Colon (tissue), 2 donors: ENCODE measurements around the gene BOC.

Experiments used
- FAIRE-seq: peaks from 2 replicates; lab custom pipeline; 2012; peaks lifted over from hg19 to GRCh38; lab: Jason Lieb, UNC
- donor health status: control.
- donor health status: control.

The BOC gene

DNA sequence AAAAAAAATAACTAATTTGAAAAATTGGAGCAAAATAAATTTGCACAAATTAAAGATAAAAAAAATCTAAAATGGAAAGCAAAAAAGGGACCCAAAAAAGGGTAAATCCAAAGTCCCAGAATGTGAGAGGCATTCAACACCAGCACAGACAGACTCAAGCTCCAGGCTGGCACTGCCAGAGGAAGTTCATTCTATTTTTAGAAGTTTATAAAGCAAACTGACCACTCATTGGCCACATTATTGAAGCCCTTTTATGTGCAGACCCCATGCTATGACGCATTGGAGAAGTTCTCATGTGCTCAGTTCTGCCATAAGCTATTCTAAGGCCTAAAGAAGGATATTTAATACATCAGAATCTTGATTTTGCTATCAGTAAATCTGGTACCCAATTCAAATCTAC lies 17.6 kb upstream of the BOC start:
- FAIRE-seq: no peak

DNA sequence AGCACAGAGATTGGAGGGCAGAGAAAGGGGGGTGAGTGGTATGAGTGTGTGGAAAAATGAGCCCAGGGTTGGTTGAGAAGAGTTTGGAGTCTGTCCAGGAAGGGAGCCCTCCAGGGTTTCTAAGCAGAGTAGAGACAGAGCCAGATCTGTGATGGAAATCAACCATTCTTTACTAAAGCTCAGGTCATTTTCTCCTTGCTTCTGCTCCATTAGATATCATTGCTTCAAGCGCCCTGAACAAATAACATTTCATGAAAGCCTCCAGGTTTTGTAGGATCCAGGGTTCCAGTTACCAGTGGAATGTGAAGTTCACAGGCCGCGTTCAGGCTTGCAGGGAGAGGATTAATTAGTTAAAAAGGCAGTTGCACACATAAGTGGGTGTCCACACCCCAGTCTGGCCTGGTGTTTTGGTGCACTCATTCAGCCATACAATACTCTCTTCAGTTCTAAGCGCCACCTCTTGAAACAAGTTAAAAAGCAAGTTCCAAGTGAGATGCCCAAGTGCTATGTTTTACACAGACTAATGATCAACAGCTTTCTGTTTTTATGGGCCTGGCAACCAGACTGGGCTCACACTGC lies 16.4 kb upstream of the BOC start:
- FAIRE-seq: no peak

DNA sequence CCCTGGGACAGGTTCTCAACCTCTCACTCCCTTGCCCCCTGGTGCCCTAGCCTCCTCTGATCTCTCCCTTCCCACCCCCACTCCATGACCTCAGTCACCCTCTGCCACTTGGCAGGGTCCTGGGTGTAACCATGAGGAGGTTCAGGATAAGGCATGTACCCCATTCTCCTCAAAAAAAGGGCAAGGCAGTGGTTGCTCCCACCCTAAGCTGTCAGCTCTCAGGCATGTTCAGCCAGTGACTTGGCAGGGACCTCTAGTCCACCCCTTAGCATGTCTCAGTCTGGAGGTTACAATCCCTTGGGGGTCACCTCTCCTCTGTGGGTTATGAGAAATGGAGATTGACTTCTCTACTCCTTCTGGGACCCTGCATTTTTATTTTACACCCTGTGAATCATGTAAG lies 11.0 kb upstream of the BOC start:
- no peak for FAIRE-seq

DNA sequence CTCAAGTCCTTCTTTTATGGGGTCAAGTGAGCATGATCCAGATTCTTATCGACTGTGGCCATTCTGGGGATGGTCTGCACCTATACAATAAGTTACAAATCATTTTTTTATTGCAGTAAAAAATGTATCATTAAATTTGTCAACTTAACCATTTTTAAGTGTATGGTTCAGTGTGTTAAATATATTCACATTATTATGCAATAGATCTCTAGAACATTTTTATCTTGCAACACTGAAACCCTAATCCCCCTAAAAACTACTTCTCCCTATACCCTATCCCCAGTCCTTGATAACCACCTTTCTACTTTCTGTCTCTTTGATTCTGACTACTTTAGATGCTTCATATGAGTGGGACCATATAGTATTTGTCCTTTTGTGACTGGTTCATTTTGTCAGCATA lies 10.4 kb upstream of the BOC start:
- FAIRE-seq: no peak

DNA sequence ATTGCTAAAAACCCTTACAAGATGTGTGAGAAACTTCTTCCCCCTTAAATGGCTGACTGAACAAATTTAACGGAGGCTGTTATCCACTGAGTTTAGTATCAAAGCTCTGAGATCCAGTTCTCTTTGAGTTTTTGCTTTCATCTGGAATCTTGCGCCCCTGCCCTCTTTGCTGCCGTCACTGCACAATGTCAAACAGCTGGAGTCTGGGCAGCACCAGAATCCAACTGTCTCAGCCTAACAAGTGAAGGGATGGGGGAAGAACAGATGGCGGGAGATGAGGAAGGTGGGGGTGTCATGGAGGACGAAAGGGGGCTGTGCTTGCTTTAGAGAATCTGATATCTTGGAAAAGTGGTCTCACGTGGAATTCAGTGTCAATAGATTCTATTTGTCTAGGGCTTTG lies 7.0 kb upstream of the BOC start:
- FAIRE-seq: no peak

DNA sequence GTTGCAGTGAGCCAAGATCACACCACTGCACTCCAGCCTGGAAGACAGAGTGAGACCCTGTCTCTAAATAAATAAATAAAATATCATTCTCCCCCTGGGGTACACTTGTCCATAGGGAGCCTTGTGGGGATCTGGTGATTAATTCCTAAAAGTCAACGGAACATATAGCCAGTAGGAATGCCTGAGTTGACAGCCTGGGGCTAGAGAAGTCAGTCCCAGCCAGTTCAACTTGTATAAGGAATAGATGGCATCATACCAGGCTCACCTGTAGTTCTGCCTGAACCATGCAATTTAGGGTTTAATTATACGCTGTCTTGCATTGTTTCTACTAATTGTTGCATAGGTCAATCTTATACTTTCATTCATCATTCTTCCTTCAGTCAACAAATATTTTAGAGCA lies 5.9 kb upstream of the BOC start:
- FAIRE-seq: no peak

DNA sequence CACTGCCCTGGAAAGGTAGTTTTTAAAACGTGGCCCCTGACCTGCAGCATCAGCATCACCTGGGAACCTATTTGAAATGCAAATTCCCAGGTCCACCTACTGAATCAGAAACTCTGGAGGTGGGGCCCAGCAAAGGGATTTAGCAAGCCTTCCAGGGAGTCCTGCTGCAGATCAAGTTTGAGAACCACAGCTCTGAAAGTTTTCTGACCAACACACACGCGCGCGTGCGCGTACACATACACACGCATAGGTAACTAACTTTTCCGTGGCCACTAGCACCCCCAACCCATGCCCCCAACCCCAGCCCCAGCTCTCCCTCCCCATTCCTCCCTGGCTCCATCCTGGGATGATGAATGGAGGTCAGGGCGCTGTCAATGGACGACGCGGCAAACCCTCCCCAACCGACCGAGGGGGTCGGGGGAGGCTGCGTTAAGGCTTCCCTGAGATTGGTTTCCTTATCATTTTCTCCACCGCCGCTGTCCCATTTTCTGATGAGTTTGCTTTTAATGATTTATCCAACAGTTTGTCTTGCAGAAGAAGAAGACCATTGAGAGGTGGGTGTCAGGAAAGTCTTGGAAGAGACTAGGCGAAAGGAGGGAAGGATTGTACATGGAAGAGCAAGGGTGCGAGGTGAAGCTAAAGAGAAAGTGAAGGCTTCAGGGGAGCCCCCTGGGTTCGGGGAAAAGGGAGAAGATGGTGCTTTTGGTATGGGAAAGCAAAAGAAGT lies 590 bp upstream of the BOC start:
- no peak for FAIRE-seq

DNA sequence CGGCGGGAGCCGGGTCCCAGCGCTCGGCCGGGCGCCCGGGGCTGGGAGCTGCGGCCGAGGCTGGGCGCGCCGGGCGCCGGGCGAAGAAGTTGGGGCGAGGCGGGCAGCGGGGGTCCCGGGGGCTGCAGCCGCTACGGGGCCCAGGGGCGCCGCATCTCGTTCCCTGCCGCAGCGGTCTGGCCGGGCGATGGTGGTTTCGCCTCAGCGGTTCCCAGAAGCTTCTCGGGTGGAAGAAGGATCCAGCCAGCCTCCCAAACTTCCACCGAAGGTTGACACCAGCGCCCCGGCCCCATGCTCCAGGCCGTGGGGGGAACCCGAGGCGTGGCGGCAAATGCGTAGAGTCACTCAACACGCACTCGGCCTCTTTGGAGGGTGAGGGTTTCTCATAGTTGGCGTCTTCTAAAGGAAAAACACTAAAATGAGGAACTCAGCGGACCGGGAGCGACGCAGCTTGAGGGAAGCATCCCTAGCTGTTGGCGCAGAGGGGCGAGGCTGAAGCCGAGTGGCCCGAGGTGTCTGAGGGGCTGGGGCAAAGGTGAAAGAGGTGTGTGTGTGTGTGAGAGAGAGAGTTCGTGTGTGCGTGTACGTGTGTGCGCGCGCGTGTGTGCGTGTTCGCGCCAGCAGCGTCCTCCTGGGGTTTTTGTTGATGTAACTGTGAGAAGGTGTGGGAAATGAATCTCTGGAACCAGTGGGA lies 940 bp downstream of the BOC start:
- FAIRE-seq: no peak

DNA sequence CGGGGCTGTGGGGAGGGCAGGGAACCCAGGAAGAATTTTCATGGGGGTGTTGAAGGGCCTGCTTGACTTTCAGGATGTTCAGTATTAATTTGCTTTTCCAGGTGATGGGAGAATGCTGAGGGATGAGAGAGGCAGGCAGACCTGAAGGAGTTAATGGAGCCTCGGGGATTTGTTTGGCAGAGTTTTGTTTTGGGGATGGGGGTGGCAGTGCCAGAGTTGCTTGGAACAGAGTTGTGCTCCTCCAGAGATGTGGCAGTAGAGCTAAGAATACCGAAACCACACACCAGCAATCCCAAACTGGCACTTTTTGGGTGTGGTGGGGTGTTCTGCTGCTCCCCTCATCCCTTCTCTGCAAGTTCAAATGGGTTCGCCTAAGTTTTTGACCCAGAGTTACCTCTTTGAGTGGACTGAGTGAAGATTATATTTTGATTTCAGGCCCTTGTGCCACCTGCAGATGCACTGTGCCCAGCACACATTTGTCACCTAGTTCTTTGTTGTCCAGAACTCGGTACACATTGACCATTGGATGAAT lies 1.6 kb downstream of the BOC start:
- FAIRE-seq: no peak

DNA sequence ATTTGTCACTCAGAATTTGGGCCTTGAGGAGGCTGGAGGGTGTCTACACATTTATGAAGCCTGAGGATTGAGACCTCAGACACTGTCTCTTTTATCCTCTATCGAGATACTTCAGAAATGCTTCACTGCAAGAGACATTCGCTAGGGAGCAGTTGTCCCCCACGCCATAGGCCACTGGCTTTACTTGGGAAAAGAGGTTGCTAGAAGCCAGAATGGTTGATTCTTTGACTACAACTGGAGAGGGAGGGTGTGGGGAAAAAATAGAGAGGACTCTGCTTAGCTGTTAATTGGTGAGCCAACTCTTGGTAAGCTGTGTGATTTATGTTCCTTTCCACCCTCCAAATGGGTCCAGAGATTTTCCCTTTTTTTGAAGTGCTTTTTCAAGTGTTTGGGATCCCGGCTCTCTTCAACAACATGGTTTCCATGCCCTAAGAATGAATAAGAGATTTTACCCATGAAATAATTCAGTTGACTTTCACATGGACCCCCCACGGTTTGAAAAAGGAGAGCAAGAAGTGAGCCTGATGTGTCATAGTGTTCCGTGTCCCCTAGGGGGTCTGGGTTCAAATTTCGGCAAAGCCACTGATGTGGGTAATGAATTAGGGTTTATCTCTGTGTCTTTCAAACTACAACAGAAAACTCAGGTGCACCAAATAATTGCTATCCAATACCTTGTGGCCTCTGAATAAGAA lies 2.7 kb downstream of the BOC start:
- no peak for FAIRE-seq

DNA sequence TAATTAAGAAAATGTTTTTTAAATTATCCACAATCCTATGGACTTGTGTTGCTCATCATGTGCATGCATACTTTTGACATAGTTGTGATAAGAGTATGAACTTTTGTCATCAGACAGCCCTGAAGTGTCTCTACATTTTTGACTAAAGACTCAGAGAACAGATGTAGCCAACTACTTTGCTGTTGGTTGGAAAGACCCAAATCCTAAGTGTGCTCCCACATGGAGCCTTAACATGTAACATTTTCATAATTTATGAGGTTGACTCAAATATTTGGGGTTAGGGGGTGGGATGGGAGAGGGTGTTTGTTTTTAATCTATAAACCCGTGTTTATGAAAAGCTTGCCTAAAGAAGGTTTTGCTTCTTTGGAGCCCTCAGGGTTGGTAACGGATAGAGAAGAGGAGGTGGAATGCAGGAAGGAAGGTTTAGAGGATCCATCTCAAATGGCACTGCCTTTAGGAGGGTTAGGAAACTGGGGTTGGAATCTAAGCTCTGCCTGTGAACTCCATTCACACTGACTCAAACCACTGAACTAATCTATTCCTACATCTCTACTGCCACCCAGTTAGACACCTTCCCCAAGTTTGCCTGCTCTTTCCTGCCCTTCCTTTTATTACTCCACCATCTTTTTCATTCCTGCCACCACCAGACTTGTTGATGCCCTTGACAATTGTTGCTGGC lies 3.7 kb downstream of the BOC start:
- no peak for FAIRE-seq

DNA sequence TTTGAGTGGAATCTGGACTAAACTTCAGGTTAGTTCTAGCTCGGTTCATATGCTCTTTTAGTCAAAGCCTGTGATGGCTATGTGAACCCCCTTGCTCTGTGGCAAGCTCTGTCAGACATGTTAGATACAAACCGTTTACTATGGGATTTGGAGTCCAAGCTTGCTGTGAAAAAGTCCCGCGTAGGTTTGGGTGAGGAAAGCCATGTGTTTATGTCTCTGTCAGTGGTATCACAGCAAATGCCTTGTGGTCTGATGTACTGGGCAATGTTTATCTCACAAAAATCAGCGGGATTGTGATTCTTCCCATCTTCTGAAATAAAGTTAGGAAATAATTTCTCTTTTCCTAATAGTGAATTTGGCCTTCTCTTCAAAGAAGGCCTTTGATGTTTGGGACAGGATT lies 5.0 kb downstream of the BOC start:
- no peak for FAIRE-seq

DNA sequence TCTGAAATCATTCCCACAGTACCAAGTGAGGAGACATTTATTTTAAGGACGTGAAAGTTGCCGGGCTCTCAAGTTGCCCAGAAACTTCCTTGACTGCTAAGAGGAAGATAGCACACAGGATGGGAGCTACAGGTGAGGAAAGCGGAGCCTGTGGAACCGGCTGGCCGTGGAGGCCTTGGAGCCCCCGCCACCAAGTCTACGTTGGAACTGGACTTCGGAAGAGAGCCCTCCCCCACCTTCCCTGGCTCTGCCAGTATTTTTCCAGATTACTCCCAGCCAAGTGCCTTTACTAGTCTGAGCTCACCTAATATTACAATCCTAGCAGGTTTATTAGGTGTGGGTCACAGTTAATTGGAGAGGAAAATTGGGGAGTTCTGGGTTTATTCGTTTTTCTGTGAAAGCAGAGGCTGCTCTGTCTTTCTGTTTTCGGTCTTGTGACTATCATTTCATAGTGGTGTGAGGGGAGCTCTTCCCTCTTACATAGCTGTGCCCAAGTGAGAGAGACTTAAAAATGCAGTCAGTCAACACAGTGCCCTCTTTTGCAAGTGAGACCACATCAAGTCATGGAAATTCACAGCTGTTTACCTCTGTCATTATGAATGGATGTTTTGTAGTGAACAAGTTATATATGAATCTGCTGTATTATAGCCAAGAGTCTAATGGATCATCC lies 6.8 kb downstream of the BOC start:
- FAIRE-seq: no peak

DNA sequence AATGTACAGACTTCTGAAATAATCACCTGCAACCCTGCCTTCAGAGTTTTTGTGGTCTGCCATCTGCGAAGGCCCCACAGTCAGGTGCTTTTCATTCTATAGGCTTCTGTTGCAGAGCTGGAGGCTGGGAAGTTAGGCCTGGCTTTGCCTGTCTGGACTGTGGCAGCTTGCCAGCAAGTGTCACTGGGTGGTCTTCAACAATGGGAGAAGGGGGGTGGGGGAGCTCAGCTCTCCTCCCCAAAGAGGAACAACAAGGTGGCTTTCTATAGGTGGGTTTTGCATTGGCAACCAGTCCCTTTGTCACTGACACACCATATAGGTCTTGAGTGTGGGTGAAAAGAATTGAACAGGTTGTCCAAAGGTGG lies 7.3 kb downstream of the BOC start:
- FAIRE-seq: no peak

DNA sequence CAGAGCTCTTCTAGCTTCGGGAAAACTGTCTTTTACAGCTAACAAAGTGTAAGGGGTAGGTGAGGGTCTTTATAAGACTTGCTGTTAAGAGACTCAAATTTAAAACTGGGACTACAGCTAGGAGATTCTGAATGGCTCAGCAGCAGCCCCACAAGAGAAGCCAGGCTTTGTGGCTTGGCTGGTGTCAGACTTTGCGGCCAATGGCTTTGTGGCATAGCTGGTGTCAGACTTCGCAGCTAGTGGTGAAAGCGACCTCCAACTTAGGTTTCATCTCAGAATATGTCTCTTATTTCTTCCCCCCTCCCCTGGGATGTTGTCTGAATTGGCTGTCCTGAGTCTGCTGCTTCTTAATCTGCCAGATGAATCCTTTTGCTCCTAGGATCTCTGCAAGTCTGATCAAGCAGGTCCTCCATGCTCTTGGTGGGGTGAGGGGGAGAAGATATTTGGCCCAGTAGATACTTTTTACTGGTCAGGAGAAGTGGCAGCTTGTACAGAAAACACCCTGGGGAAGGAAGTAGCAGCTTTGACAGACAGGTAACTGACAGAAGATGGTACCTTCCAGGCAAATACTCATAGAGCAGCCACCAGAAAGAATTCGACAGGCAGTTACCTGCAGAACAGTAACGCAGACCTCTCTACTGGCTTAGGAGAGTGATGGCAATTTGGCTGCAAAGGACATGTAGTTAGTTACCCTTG lies 8.4 kb downstream of the BOC start:
- no peak for FAIRE-seq

DNA sequence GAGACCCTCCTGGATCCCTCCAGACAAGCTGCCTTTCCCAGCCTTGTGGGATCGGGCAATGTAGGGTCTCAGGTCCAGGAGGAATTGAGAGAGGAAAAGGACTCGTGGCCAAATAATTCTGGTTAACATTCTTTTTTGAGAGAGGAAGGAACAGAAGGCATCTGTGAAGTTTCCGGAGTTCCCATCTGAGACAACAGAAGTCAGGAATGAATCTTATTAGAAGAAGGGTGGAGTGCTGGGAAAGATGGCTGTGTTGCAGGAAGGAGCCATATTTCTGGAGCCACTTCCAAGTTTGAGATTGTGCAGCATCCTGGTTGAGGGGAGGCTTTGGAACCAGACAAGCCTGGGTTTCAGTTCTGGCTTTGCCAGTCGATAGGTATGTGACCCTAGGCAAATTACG lies 9.4 kb downstream of the BOC start:
- FAIRE-seq: no peak

DNA sequence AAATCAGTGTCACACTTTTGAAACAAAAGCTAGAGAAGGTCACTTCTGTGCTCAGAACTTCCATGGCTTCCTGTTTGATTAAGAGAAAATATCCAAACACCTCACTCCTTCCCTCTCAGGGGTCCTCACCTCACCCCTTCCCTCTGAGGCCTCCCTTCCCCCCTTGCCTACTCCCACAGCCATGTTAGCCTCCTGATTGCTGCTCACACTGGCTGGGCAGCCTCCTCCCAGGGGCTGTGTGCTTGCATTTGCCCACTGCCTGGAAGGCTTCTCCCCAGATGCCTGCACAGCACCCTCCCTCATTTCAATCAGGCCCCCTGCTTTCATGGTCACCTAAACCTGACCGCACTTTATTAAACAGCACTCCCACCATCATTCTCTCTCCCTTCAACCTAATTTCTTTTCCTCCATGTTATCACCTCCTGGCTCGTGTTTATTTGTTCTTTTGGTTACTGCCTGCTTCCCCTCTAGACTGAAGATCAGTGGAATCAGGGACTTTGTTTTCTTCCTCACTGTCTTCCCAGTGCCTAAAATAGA lies 10.4 kb downstream of the BOC start:
- no peak for FAIRE-seq

DNA sequence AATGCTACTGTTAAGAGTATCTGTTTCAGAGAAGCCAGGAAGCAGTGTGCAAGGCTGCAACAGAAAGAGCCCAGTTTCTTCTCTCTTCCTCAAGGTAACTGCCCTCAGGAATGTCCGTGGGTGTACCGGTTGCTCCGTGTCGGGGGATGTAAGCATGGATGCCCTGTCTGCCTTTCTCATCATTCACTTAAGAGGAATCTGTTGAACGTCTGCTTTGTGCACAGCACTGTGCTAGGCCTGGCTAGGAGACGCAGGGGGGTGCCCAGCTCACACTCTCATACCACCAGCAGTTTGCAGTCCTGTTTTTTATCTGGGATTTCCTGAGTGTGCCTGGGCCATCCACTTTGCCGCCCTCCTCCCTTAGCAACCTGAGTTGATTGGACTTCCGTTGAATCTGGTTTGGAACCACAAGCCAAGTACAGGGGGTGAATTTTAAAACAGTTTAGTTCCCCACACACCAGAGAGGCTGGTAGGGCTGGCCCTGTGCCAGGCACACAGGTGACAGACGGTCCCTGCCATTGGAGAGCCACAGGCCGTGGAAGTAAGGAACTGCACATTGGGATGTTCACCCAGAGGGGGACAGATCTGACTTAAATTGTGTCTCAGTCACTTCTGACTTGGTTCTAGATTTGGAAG lies 11.2 kb downstream of the BOC start:
- FAIRE-seq: no peak

DNA sequence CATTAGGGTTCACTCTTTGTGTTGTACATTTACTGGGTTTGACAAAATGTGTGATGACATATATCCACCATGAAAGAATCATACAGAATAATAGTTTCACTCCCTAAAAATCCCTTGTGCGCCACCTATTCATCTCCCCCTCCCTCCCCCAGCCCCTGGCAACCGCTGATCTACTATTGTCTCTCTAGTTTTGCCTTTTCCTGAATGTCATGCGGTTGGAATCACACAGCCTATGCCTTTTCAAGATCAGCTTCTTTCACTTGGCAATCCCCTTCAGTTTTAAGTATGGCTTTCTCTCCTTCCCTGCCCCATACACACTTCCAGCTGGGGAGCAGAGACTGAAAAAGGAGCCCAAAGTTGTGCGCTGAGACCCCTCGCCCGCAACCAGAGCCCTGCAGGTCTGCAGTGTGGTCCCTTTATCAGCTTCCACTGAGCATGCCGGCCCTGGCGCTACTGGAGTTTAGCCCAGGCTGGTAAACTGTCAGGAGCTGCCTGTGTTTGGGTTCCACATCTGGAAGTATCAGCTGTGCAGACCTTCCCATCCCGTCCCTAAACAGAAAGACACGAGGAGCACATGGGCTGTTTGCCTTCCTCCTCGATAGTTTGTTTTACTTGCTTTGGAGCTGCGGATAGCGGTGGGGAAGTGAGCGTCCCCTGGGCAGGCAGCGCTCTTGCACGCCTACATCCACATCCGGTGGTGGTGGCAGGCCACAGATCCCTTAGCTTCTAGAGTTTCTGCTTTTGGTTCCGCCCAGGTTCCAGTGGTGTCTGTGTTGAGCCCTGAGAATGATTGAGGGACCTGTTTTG lies 12.3 kb downstream of the BOC start:
- FAIRE-seq: no peak

DNA sequence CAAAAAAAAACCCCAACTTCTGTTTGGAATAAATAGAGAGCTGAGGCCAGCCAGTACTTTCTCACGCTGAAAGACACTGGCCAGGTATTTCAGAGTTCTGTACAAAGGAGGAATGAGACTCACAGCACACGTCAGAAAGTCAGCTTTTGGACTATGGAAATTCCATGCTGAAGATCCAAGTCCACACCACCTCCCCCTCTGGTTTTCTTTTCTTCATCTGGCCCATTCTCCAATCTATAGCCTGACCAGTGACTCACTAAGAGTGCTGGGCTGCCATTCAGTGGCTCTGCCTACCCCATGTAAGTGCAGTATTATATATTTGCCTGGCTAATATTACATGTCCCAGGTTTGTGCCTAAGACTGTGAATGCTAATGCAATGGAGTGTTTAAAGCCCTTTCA lies 13.9 kb downstream of the BOC start:
- no peak for FAIRE-seq
